Measurements from ENCODE around the gene VPS39.

VPS39 gene

GRCh38 chr15:42119446-42119760, 88.7 kb downstream of the VPS39 start:
- H3K9me3 ChIP-seq (ENCODE audit: control insufficient read depth, low read length), result no peaks in the 10 kb centered on the region
- H3K4me3 ChIP-seq (ENCODE audit: low read length), result no peak overlapping the region
- no peaks in the 10 kb centered on the region for H3K4me1 ChIP-seq (ENCODE audit: control insufficient read depth, insufficient read depth, low read length)
- peaks cover 50% of the 10 kb centered on the region for H3K27me3 ChIP-seq (replicated peaks; ENCODE audit: control insufficient read depth, insufficient read depth, low read length)
- no peaks in the 10 kb centered on the region for H3K36me3 ChIP-seq (ENCODE audit: control insufficient read depth, insufficient read depth, low read length, severe bottlenecking)
- H3K9ac ChIP-seq (ENCODE audit: low read length), result no peak overlapping the region
- no peak for DNase-seq (ENCODE audit: low read depth)

GRCh38 chr15:42118650-42119445, 89.3 kb downstream of the VPS39 start:
- Histone ChIP-seq H3K9me3 (ENCODE audit: control insufficient read depth, low read length) (no peaks in the 10 kb centered on the region), H3K9ac (ENCODE audit: low read length) (no peak overlapping the region), H3K4me1 (ENCODE audit: control insufficient read depth, insufficient read depth, low read length) (no peaks in the 10 kb centered on the region), H3K36me3 (ENCODE audit: control insufficient read depth, insufficient read depth, low read length, severe bottlenecking) (no peaks in the 10 kb centered on the region), H3K27me3 (replicated peaks; ENCODE audit: control insufficient read depth, insufficient read depth, low read length) (peaks cover 47% of the 10 kb centered on the region), H3K4me3 (ENCODE audit: low read length) (no peak overlapping the region)
- DNase-seq (ENCODE audit: low read depth), result no peak

DNA sequence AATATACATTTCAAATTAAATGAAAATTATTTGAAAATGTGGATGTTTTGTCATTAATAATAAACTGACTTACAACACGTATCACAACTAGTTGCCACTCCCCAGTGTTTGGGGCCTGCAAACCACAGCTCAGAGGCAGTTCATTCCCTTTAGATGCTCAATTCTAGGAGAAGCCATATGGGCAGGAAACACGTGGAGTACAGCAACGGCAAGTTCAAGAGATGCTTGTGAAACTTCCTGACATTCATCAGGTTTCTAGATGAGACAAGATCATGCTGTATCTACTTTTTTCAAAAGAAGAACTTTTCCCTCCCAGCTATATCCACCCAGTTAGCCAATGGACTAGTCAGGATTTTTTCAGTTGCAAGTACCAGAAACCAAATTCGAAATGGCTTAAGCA, 96.2 kb downstream of the VPS39 start:
- DNase-seq (ENCODE audit: low read depth), result no peak
- Histone ChIP-seq H3K27me3 (replicated peaks; ENCODE audit: control insufficient read depth, insufficient read depth, low read length) (peaks cover 45% of the 10 kb centered on the region), H3K36me3 (ENCODE audit: control insufficient read depth, insufficient read depth, low read length, severe bottlenecking) (no peaks in the 10 kb centered on the region), H3K4me1 (ENCODE audit: control insufficient read depth, insufficient read depth, low read length) (no peaks in the 10 kb centered on the region), H3K9ac (ENCODE audit: low read length) (no peak overlapping the region), H3K9me3 (ENCODE audit: control insufficient read depth, low read length) (no peaks in the 10 kb centered on the region), H3K4me3 (ENCODE audit: low read length) (no peak overlapping the region)

DNA sequence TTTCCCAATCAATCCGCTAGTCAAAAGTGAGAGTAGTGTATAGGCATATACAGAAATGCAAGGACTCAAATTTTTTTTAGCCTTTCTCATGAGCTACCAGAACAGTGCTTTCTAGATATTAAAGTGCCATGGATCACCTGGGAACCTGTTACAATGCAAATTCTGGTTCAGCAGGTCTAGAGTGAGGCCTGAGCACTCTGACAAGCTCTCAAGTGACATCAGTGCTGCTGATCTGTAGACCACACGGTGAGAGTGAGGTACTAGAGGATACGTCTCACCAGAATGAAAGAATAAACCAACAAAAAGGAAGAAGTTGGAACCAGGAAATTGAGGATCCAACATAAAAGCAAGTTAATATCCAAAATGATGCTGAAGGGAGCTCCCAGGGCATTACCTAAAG, 97.7 kb downstream of the VPS39 start:
- Histone ChIP-seq H3K9me3 (ENCODE audit: control insufficient read depth, low read length) (no peaks in the 10 kb centered on the region), H3K36me3 (ENCODE audit: control insufficient read depth, insufficient read depth, low read length, severe bottlenecking) (no peaks in the 10 kb centered on the region), H3K4me1 (ENCODE audit: control insufficient read depth, insufficient read depth, low read length) (no peaks in the 10 kb centered on the region), H3K27me3 (replicated peaks; ENCODE audit: control insufficient read depth, insufficient read depth, low read length) (peaks cover 49% of the 10 kb centered on the region), H3K9ac (ENCODE audit: low read length) (no peak overlapping the region), H3K4me3 (ENCODE audit: low read length) (no peak overlapping the region)
- DNase-seq (ENCODE audit: low read depth), result no peak

DNA sequence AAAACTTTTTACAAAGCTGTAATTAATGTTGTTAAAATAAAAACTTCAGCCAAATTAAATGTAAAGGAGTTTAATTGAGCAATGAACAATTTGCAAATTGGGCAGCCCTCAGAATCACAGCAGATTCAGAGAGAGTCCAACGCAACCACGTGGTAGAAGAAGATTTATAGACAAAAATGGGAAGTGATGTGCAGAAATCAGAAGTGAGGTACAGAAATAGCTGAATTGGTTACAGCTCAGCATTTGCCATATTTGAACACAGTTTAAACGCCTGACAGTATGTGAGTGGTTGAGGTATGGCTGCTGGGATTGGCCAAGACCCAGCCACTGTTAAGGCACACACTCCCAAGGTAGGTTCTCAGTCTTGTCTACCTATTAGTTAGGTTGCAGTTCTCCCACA, 99.3 kb downstream of the VPS39 start:
- Histone ChIP-seq H3K4me3 (ENCODE audit: low read length) (no peak overlapping the region), H3K9ac (ENCODE audit: low read length) (no peak overlapping the region), H3K27me3 (replicated peaks; ENCODE audit: control insufficient read depth, insufficient read depth, low read length) (peaks cover 45% of the 10 kb centered on the region), H3K36me3 (ENCODE audit: control insufficient read depth, insufficient read depth, low read length, severe bottlenecking) (no peaks in the 10 kb centered on the region), H3K9me3 (ENCODE audit: control insufficient read depth, low read length) (no peaks in the 10 kb centered on the region), H3K4me1 (ENCODE audit: control insufficient read depth, insufficient read depth, low read length) (peaks cover 9% of the 10 kb centered on the region)
- DNase-seq (ENCODE audit: low read depth), result no peak

Data from adipocyte (in vitro differentiated cells).